Neural crest cell (in vitro differentiated cells): Measurements from ENCODE around the gene TMEM140. TPM values are rescaled to one million over a fixed set of nuclear protein-coding genes. Genes with fewer than 3 reads are reported as not detected.
A peak's percentile ranks its signal among the peaks of the same experiment; 100 is the strongest.

Experiments used
- DNase-seq: peaks from one replicate; pipeline ENCODE4 v3.0.0; 2021; ENCODE audit warnings: low read depth, mixed read lengths, low spot score
- H3K27ac Mint-ChIP-seq: one replicate; pipeline ENCODE4 v1.8.0; 2021; ENCODE audit warnings: mild to moderate bottlenecking, mixed read lengths; ENCODE audit not compliant: unreplicated experiment
- H3K27me3 Mint-ChIP-seq: 2 replicates; pipeline ENCODE4 v1.8.0; 2021; ENCODE audit warnings: low read depth, mild to moderate bottlenecking, mixed read lengths
- H3K36me3 Mint-ChIP-seq: 2 replicates; pipeline ENCODE4 v1.8.0; 2021; ENCODE audit warnings: low read depth, mild to moderate bottlenecking, mixed read lengths
- H3K4me1 Mint-ChIP-seq: 2 replicates; pipeline ENCODE4 v1.8.0; 2021; ENCODE audit warnings: mixed read lengths
- H3K4me3 Mint-ChIP-seq: one replicate; pipeline ENCODE4 v1.8.0; 2021; ENCODE audit warnings: mild to moderate bottlenecking, mixed read lengths
- H3K9me3 Mint-ChIP-seq: 2 replicates; pipeline ENCODE4 v1.8.0; 2021; ENCODE audit warnings: mixed read lengths
- CTCF ChIP-seq: fragments of 200-600 bp; sonication (generic); conservative IDR thresholded peaks from 2 replicates; pipeline ENCODE4 v1.5.0; 2021; ENCODE audit warnings: antibody characterized with exemption, mild to moderate bottlenecking
- total RNA-seq: library from RNA; stranded (reverse); gene quantifications from 2 replicates; pipeline ENCODE4 v1.2.1, GENCODE V29; 2021

Gene TMEM140
- total RNA-seq, 1 donor from 2014 or later, result 0.12 TPM

GRCh38 chr7:135197343-135197742 lies 49.5 kb downstream of the TMEM140 start:
- no peaks in the 10 kb centered on the region for H3K27me3 Mint-ChIP-seq
- H3K4me1 Mint-ChIP-seq, result peaks cover 5% of the 10 kb centered on the region
- no peak for DNase-seq
- H3K36me3 Mint-ChIP-seq, result peaks cover 3% of the 10 kb centered on the region
- H3K9me3 Mint-ChIP-seq, result no peaks in the 10 kb centered on the region
- H3K27ac Mint-ChIP-seq, result no peak overlapping the region
- no peak for TF ChIP-seq CTCF
- H3K4me3 Mint-ChIP-seq, result no peak overlapping the region

GRCh38 chr7:135197906-135198655 lies 50.2 kb downstream of the TMEM140 start:
- DNase-seq, result no peak
- Mint-ChIP-seq H3K27ac (no peak overlapping the region), H3K36me3 (peaks cover 3% of the 10 kb centered on the region), H3K9me3 (no peaks in the 10 kb centered on the region), H3K27me3 (no peaks in the 10 kb centered on the region), H3K4me3 (no peak overlapping the region), H3K4me1 (peaks cover 5% of the 10 kb centered on the region)
- TF ChIP-seq CTCF, result no peak

GRCh38 chr7:135199439-135199838 lies 51.6 kb downstream of the TMEM140 start:
- no peaks in the 10 kb centered on the region for H3K27me3 Mint-ChIP-seq
- H3K36me3 Mint-ChIP-seq, result peaks cover 6% of the 10 kb centered on the region
- peaks cover 5% of the 10 kb centered on the region for H3K4me1 Mint-ChIP-seq
- no peaks in the 10 kb centered on the region for H3K9me3 Mint-ChIP-seq
- H3K4me3 Mint-ChIP-seq, result no peak overlapping the region
- no peak for DNase-seq
- H3K27ac Mint-ChIP-seq, result peak overlapping the region; percentile 9
- TF ChIP-seq CTCF, result no peak

- no peak for DNase-seq
- Mint-ChIP-seq H3K27me3 (no peaks in the 10 kb centered on the region), H3K4me3 (no peak overlapping the region), H3K4me1 (peaks cover 5% of the 10 kb centered on the region), H3K36me3 (peaks cover 6% of the 10 kb centered on the region), H3K27ac (no peak overlapping the region), H3K9me3 (no peaks in the 10 kb centered on the region)
- TF ChIP-seq CTCF, result no peak
Measured at GRCh38 chr7:135200821-135201331, 53.0 kb downstream of the TMEM140 start.

- H3K4me1 Mint-ChIP-seq, result peaks cover 5% of the 10 kb centered on the region
- no peak overlapping the region for H3K27ac Mint-ChIP-seq
- no peak overlapping the region for H3K4me3 Mint-ChIP-seq
- H3K27me3 Mint-ChIP-seq, result no peaks in the 10 kb centered on the region
- no peak for DNase-seq
- H3K36me3 Mint-ChIP-seq, result peaks cover 6% of the 10 kb centered on the region
- no peak for TF ChIP-seq CTCF
- no peaks in the 10 kb centered on the region for H3K9me3 Mint-ChIP-seq
Measured at GRCh38 chr7:135201350-135201749, 53.5 kb downstream of the TMEM140 start.
